Measurements from ENCODE around the gene RYR3. TPM values are rescaled to one million over a fixed set of nuclear protein-coding genes. Genes with fewer than 3 reads are reported as not detected.

The RYR3 gene
- total and polyA plus RNA-seq, 10 of the 15 experiments (the other 5 are each of a cell fraction or from before 2014, with no cell fraction given): under 0.01 to 0.44 (median 0.16) TPM; not detected in 5

- RAD21 ChIA-PET (ENCODE audit: unreplicated experiment): no interaction called here
- no TSS peak for BruUV-seq (replicated peaks)
- Histone ChIP-seq H3K4me2 (ENCODE audit: control insufficient read depth, insufficient read depth) (no peak overlapping the region), H3K36me3 (ENCODE audit: control insufficient read depth in 2 of 2, insufficient read depth in 2 of 2, low read length in 1 of 2) (no peaks in the 10 kb centered on the region), H3K9ac (ENCODE audit: control insufficient read depth, insufficient read depth, low read length) (no peak overlapping the region), H2AFZ (ENCODE audit: control insufficient read depth, low read depth, low read length) (no peak overlapping the region), H4K20me1 (ENCODE audit: control insufficient read depth, insufficient read depth) (no peaks in the 10 kb centered on the region), H3K9me3 (replicated peaks; ENCODE audit: control insufficient read depth, insufficient read depth, low read length) (no peaks in the 10 kb centered on the region), H3K27me3 (replicated peaks in 1 of 2; ENCODE audit: control insufficient read depth in 2 of 2, insufficient read depth in 2 of 2, low read length in 1 of 2) (no peaks in the 10 kb centered on the region; a peak in 3 of 4 replicates), H3K27ac (ENCODE audit: control insufficient read depth, insufficient read depth) (no peak overlapping the region), H3K4me3 (no peak overlapping the region), H3K4me1 (ENCODE audit: control insufficient read depth, insufficient read depth, low read length) (no peaks in the 10 kb centered on the region), H3K79me2 (ENCODE audit: control insufficient read depth, insufficient read depth, low read length) (no peaks in the 10 kb centered on the region)
- TF ChIP-seq ATF7 (IDR thresholded peaks at IDR 0.05; ENCODE audit: low read depth): 0 out of 2 replicates have a peak, but pooled peaks have one; percentile 2
- TF ChIP-seq HDAC6 (IDR thresholded peaks at IDR 0.05; ENCODE audit: unreplicated experiment): no peak
- TF ChIP-seq TCF12 (IDR thresholded peaks at IDR 0.05; ENCODE audit: low read depth, low read length): no peak
- ATAC-seq (peak; percentile 16; the same call in 2 of the 3 replicates), FAIRE-seq (no peak), DNase-seq (ENCODE audit: low read depth, low spot score) (no peak)
- POLR2A ChIA-PET: no interaction called here
- CTCF ChIA-PET: no interaction called here
- intact Hi-C loops (cut with micrococcal nuclease; ENCODE audit: unreplicated experiment): no loop called here
- WGBS (ENCODE audit: insufficient coverage, insufficient replicate concordance, low lambda C conversion rate, missing lambda C conversion rate): 53% methylated on average over 2 of the region's 2 CpGs
- in situ Hi-C loops (cut with MboI): no loop called here
- SMC1A ChIA-PET (ENCODE audit: uncharacterized antibody, unreplicated experiment): interaction anchor here (0.7 kb wide), 1 partner anchor 68 kb away, joined by 3 read pairs; no protein-coding TSS in a partner anchor
Observed at GRCh38 chr15:33396475-33396874, 85.7 kb downstream of the RYR3 start.

DNA sequence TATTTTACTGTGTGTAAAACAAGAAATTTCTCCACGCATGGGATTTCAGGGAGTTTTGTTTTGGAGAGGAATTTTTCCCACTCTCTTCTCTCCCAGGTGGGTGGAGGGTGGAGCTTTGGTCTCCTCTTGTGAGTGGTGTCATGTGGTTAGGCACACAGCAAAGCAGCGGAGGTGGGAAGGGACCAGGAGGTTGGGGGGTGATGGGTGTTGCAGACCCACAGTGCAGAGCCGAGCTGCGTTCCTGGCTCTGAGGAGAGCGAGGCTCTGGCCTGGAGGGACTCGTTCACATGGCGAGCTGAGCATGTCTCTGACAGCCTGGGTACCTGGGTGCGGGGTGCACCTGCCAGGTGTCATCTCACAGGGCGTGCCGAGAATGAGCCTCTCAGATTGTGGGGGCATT lies 87.8 kb downstream of the RYR3 start:
- intact Hi-C loops (cut with micrococcal nuclease; ENCODE audit: unreplicated experiment): no loop called here
- WGBS (ENCODE audit: insufficient coverage, insufficient replicate concordance, low lambda C conversion rate, missing lambda C conversion rate): 28% methylated on average over 10 of the region's 10 CpGs
- TF ChIP-seq POU2F2 (IDR thresholded peaks at IDR 0.05; ENCODE audit: borderline replicate concordance, low read depth, low read length) (no peak), BCL3 (IDR thresholded peaks at IDR 0.05; ENCODE audit: borderline replicate concordance, insufficient read depth, low read depth, low read length, poor library complexity, severe bottlenecking) (no peak), HDAC6 (IDR thresholded peaks at IDR 0.05; ENCODE audit: unreplicated experiment) (no peak), MEF2A (IDR thresholded peaks at IDR 0.05; ENCODE audit: insufficient read depth, low read depth, low read length) (no peak), BCLAF1 (IDR thresholded peaks at IDR 0.05) (no peak), RAD51 (IDR thresholded peaks at IDR 0.05) (no peak), EZH2 (IDR thresholded peaks at IDR 0.05; ENCODE audit: borderline replicate concordance, control insufficient read depth, low read depth, low read length) (no peak), POLR2AphosphoS5 (IDR thresholded peaks at IDR 0.05; ENCODE audit: low read length) (no peak), NR2F1 (conservative IDR thresholded peaks at IDR 0.05) (no peak), RFX5 (IDR thresholded peaks at IDR 0.05; ENCODE audit: low read depth, low read length) (no peak), IRF4 (IDR thresholded peaks at IDR 0.05; ENCODE audit: low read depth, low read length) (no peak), BMI1 (IDR thresholded peaks at IDR 0.05; ENCODE audit: borderline replicate concordance) (no peak), CREM (IDR thresholded peaks at IDR 0.05; ENCODE audit: low read depth) (no peak)

More for the DNA sequence above, 87.8 kb downstream of the RYR3 start:
- ChIA-PET POLR2A (no interaction called here), RAD21 (ENCODE audit: unreplicated experiment) (no interaction called here), CTCF (interaction anchor here (0.7 kb wide), 1 partner anchor 1372 kb away, joined by 3 read pairs; no protein-coding TSS in a partner anchor), SMC1A (ENCODE audit: uncharacterized antibody, unreplicated experiment) (no interaction called here)
- Histone ChIP-seq H3K79me2 (ENCODE audit: control insufficient read depth, insufficient read depth, low read length) (no peaks in the 10 kb centered on the region), H3K9ac (ENCODE audit: control insufficient read depth, insufficient read depth, low read length) (no peak overlapping the region), H3K27me3 (replicated peaks in 1 of 2; ENCODE audit: control insufficient read depth in 2 of 2, insufficient read depth in 2 of 2, low read length in 1 of 2) (no peaks in the 10 kb centered on the region; a peak in 2 of 4 replicates), H3K9me3 (replicated peaks; ENCODE audit: control insufficient read depth, insufficient read depth, low read length) (no peaks in the 10 kb centered on the region), H3K4me3 (no peak overlapping the region), H3K4me1 (ENCODE audit: control insufficient read depth, insufficient read depth, low read length) (no peaks in the 10 kb centered on the region), H3K4me2 (ENCODE audit: control insufficient read depth, insufficient read depth) (no peak overlapping the region), H3K27ac (ENCODE audit: control insufficient read depth, insufficient read depth) (no peak overlapping the region), H2AFZ (ENCODE audit: control insufficient read depth, low read depth, low read length) (no peak overlapping the region), H4K20me1 (ENCODE audit: control insufficient read depth, insufficient read depth) (no peaks in the 10 kb centered on the region), H3K36me3 (ENCODE audit: control insufficient read depth in 2 of 2, insufficient read depth in 2 of 2, low read length in 1 of 2) (no peaks in the 10 kb centered on the region)
- DNase-seq (ENCODE audit: low read depth, low spot score) (no peak), ATAC-seq (no peak), FAIRE-seq (no peak)
- no TSS peak for BruUV-seq (replicated peaks)
- in situ Hi-C loops (cut with MboI): no loop called here
